Large intestine (tissue), 3 donors: ENCODE measurements around the gene TBC1D5. TPM values are rescaled to one million over a fixed set of nuclear protein-coding genes. Genes with fewer than 3 reads are reported as not detected.

Experiments
- DNase-seq, 2 donors: peaks; one replicate each; pipeline versions ENCODE4 v3.0.0 to v3.0.0-alpha.2; 2013
- H3K27ac ChIP-seq: one replicate; pipeline ENCODE4 v1.5.1; 2013; ENCODE audit warnings: low read length
- H3K27me3 ChIP-seq: 2 replicates; pipeline ENCODE4 v1.6.1; 2013; ENCODE audit warnings: low read length; ENCODE audit not compliant: control insufficient read depth, insufficient read depth
- H3K36me3 ChIP-seq: 2 replicates; pipeline ENCODE4 v1.6.1; 2013; ENCODE audit warnings: low read length; ENCODE audit not compliant: control insufficient read depth, insufficient read depth
- H3K4me1 ChIP-seq: one replicate; pipeline ENCODE4 v1.6.1; 2013; ENCODE audit warnings: low read length; ENCODE audit not compliant: control insufficient read depth, insufficient read depth
- H3K4me3 ChIP-seq: one replicate; pipeline ENCODE4 v1.5.1; 2013; ENCODE audit warnings: low read length
- H3K9me3 ChIP-seq: one replicate; pipeline ENCODE4 v1.6.1; 2013; ENCODE audit warnings: mild to moderate bottlenecking, low read depth, low read length, moderate library complexity; ENCODE audit not compliant: control insufficient read depth
- WGBS: methylation state at CpG from one replicate; pipeline ENCODE4 v1.1.5; 2013; ENCODE audit warnings: low lambda C conversion rate; ENCODE audit not compliant: insufficient coverage; 5-methylcytosine and 5-hydroxymethylcytosine counted together
- polyA plus RNA-seq: library from polyadenylated mRNA; unstranded; fragments of 120-200 nt; gene quantifications from one replicate; pipeline ENCODE4 v1.2.1, GENCODE V29; 2013

The TBC1D5 gene
- polyA plus RNA-seq, 1 donor, result 35.7 TPM

DNA sequence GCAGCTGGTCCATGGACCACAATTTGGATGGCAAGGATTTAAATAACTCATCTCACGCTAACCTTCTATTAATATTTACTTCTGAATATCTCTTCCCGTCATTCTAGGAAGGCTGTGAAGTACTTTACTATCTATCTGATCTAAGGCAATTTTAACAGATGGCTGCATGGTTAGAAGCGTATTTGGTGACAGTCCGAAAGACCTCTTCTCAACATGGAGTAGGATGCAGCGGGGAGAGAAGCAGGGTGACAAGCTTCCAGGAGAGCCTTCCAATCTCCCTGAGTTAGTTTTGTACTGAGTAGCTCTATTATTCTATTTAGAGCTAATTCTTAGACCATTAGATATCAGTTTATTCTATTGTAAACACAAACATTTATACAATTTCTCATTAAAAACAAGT lies 548.3 kb downstream of the TBC1D5 start:
- Histone ChIP-seq H3K27me3 (no peaks in the 10 kb centered on the region), H3K4me3 (no peak overlapping the region), H3K9me3 (no peaks in the 10 kb centered on the region), H3K4me1 (no peaks in the 10 kb centered on the region), H3K27ac (no peak overlapping the region), H3K36me3 (no peaks in the 10 kb centered on the region)
- DNase-seq, result no peak
- WGBS, result no CpG with 5 or more reads among the region's 5 CpGs

DNA sequence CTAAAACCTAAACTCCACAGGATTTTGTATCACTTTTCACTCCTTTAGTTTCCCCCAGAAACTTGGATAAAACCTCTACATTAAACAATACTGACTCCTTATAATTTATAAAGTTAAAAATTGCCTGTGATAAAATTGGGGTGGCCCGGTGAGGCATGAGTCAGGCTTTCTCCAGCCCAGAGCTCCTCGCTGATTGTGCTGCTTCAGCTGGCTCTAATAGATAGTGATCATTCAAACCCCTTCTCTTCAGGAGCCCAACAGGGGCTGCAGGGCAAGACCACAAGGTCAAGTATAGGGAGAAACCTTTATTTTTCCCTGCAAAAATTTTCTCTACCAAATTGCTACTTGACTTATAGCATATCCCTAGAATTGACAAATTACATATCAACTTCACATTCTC lies 549.4 kb downstream of the TBC1D5 start:
- H3K4me1 ChIP-seq, result no peaks in the 10 kb centered on the region
- no peaks in the 10 kb centered on the region for H3K36me3 ChIP-seq
- WGBS, result no CpG with 5 or more reads among the region's 2 CpGs
- DNase-seq, result no peak
- no peaks in the 10 kb centered on the region for H3K27me3 ChIP-seq
- no peak overlapping the region for H3K4me3 ChIP-seq
- no peaks in the 10 kb centered on the region for H3K9me3 ChIP-seq
- no peak overlapping the region for H3K27ac ChIP-seq

DNA sequence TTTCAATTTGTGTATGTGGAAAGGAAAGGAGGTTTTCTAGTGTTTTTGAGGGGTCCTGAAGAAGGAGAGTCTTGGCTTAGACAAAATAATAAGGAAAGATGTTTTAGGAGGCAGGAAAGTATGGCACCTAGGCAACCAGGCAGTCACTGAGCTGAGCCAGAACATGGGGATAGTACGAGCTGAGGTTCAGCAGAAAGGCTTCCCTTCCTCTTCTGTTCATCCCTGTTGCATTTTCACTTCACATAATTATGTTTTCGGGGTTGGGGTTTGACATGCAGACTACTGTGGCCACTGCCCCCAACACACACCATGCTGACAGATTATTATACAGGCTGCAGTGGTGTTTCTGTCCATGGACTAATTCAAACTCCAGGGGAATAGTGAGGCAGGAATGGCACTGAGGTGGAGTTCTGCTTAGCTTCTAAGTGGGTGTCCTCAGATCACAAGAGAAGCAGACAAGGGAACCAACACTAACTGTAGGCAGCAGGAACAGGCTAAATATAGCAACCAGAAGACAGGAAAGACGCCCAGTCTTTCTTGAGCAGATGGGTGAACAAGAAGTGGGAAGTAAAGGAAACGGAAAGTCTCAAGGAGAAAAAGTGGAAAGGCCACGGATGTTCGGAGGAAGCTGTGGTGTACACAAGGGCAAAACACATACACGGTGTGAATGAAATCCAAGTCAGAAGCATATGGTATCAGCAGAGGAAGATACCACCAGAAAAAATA lies 551.9 kb downstream of the TBC1D5 start:
- H3K9me3 ChIP-seq, result no peaks in the 10 kb centered on the region
- H3K4me3 ChIP-seq, result no peak overlapping the region
- H3K27me3 ChIP-seq, result no peaks in the 10 kb centered on the region
- H3K4me1 ChIP-seq, result no peaks in the 10 kb centered on the region
- WGBS, result 72% methylated on average over 4 of the region's 7 CpGs
- DNase-seq, result no peak
- no peak overlapping the region for H3K27ac ChIP-seq
- no peaks in the 10 kb centered on the region for H3K36me3 ChIP-seq

DNA sequence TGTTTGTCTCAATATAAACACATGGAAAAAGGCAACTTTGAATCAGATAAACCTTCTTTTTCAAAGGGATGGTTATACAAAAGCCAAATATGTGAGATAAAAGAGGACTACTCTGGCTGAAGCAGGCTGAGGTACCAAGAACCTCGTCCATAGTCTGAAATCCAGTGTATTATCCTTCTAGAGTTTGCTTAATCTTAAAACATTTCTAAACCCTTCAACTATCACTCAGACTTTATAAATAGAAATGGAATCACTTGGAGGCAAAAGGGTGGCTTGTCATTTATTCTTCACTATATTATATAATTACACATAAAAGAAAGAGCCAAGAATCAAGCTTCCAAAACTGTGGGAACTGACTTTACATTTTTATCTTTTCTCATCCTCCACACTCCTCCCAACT lies 554.1 kb downstream of the TBC1D5 start:
- H3K4me1 ChIP-seq, result no peaks in the 10 kb centered on the region
- no peak overlapping the region for H3K4me3 ChIP-seq
- H3K9me3 ChIP-seq, result no peaks in the 10 kb centered on the region
- H3K27ac ChIP-seq, result no peak overlapping the region
- DNase-seq, result no peak
- H3K27me3 ChIP-seq, result no peaks in the 10 kb centered on the region
- peaks cover 8% of the 10 kb centered on the region for H3K36me3 ChIP-seq
- no CpG with 5 or more reads among the region's 1 CpG for WGBS

DNA sequence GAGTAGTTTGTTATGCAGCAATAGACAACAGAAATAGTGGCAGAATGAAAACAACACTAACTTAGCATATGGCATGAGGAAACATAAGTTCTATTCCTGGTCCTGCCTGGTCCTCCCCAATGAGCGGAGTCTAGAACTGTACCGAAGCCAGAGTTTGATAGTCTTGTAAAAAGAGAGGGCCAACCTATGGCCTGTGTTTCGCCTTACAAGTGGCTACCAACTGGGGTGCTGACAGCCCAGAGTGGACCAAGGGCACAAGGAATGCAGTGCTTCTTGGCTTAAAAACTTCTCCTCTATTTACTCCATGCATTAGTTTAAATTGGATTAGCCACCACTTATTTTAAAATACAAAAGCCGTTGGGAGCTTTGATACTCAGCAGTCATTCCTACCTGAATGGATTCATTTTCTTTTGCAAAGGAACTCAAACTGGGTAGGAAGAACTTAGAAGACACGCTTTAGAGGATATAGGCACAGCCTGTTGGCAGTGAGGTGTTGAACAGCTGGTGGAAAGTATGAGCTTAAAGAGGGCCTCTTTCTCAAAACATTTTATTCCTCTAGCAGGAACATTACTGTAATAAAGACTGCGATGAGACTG lies 554.7 kb downstream of the TBC1D5 start:
- no peak overlapping the region for H3K4me3 ChIP-seq
- no peak overlapping the region for H3K27ac ChIP-seq
- peaks cover 12% of the 10 kb centered on the region for H3K36me3 ChIP-seq
- DNase-seq, result no peak
- no peaks in the 10 kb centered on the region for H3K4me1 ChIP-seq
- no peaks in the 10 kb centered on the region for H3K9me3 ChIP-seq
- 100% methylated on average over 1 of the region's 6 CpGs for WGBS
- no peaks in the 10 kb centered on the region for H3K27me3 ChIP-seq

DNA sequence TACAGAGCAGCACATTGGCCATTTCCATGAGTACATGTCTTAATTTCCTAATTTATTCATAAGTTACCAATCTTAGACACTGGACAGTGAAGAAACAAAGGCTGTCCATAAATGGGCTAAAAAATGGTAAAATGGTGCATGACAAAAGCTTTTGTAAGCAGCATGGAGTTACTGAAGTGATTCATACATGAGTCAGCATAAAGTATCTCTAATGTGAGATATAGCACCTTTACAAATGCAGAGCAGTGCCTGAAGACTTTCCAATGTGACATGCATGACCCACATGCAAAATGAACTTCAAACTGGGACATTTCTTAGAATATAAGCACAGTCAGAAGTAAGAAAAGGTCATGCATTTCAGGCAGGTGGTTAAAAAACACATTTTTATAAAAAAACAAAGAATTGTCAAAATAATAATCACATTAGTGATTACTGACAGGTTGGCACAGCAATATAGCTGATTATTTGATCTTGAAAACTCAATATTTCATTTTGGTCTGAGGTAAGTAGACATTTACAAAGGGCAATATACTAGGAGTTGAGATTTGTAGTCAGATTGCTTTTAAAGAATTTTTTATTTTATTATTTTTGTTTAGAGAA lies 558.4 kb downstream of the TBC1D5 start:
- Histone ChIP-seq H3K4me3 (no peak overlapping the region), H3K27me3 (no peaks in the 10 kb centered on the region), H3K4me1 (no peaks in the 10 kb centered on the region), H3K36me3 (peaks cover 15% of the 10 kb centered on the region), H3K27ac (no peak overlapping the region), H3K9me3 (no peaks in the 10 kb centered on the region)
- DNase-seq, result no peak

DNA sequence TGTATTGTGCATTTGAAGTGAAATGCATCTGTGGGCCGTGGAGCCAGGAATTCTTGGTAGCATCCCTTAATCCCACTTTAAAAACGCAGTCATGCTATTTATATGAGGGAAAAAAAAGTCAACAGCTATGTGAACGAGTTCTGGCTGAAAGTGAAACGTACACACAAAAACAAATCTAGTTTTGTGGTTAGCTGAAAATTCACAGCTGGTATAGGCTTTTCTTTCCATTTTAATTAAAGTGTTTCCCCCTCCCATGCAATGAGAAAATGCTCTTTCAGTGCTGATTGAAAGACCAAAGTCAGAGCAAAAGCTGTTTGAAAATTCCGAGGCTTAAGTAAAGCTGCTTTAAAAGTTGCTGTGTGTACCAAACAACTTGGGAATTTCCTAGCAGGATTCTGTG lies 560.3 kb downstream of the TBC1D5 start:
- DNase-seq, result peak in 1 of 2 donors; percentile 5
- no peak overlapping the region for H3K4me3 ChIP-seq
- no peak overlapping the region for H3K27ac ChIP-seq
- peaks cover 17% of the 10 kb centered on the region for H3K36me3 ChIP-seq
- no peaks in the 10 kb centered on the region for H3K27me3 ChIP-seq
- no peaks in the 10 kb centered on the region for H3K9me3 ChIP-seq
- no peaks in the 10 kb centered on the region for H3K4me1 ChIP-seq
- WGBS, result no CpG with 5 or more reads among the region's 5 CpGs

DNA sequence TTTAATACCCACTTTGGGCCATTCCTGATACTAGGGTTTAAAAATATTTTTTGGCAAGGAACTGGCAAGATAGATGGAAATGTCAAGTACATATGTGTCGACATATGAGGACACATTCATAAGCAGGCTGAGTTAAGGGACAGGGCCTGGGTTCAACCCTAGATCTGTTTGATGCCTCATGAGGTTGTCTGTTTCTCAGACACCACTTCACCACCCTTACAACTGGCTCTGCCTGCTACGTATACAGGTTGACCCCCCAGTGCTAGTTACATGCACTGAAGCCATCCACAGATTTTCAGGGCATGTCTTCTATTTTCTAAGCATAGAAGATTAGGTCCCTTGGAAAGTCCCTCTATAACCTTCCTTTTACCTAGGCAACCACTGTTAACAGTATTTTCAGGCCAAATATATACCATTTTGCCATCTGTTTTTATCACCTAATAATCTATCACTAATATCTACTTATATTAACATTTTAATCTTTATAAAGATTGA lies 561.0 kb downstream of the TBC1D5 start:
- no peaks in the 10 kb centered on the region for H3K4me1 ChIP-seq
- H3K27ac ChIP-seq, result no peak overlapping the region
- no peak for DNase-seq
- H3K36me3 ChIP-seq, result peaks cover 17% of the 10 kb centered on the region
- WGBS, result no CpG with 5 or more reads among the region's 2 CpGs
- H3K9me3 ChIP-seq, result no peaks in the 10 kb centered on the region
- H3K4me3 ChIP-seq, result no peak overlapping the region
- H3K27me3 ChIP-seq, result no peaks in the 10 kb centered on the region

DNA sequence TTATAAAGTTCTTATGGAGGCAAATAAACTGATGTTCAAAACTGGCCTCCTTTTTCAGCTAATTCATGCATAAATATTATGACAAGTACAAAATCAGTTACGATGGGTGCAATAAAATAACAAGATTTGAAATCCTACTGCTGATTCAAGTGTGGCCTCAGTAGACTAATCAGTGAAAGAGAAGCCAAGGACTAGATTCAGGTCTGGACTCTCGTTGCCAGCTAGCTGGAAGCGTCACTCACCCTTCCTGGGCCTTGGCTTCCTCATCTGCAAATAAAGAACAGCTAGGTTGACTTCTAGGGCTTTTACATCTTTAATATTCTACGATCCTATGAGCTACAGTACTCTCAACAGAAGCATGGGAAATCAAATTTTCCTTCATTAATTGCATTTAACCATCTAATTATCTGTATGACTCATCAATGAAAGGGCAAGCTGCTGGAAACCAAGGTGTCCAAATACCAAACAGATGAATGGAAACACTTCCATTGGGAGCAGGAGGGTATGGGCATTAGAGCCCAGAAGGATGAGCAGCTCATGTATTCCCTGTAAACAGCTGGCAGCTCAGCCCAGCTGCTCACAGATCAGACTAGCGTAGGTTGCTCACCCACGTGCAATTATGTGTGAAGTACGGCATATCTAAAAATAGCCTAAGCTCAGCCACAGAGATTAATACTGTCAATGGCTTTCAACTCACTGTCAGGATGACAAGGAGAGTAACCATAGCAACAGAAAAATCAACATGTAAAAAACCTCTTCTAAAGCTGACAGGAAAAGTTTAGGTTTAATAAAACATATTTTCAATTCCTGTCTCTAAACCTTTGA lies 562.8 kb downstream of the TBC1D5 start:
- H3K36me3 ChIP-seq, result peaks cover 15% of the 10 kb centered on the region
- no peaks in the 10 kb centered on the region for H3K4me1 ChIP-seq
- no peak overlapping the region for H3K27ac ChIP-seq
- H3K27me3 ChIP-seq, result no peaks in the 10 kb centered on the region
- no peak overlapping the region for H3K4me3 ChIP-seq
- no peaks in the 10 kb centered on the region for H3K9me3 ChIP-seq
- 83% methylated on average over 1 of the region's 7 CpGs for WGBS
- no peak for DNase-seq

DNA sequence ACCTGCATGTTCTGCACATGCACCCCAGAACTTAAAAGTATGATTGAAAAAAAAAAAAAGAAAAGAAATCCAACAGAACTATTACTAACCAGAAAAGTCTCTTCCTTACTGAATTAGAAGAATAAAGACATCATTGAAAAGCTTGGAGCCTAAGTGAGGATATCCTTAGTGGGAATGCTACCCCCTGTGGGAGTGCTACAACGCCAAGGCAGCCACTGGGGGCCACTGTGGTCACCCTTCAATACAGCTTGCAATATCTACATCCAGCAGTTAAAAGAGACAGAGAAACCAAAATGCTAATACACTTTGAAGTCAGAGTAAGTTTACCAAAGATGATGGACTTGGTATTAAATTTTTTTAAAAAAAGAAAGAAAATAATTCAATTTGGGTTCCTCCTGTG lies 565.7 kb downstream of the TBC1D5 start:
- Histone ChIP-seq H3K4me1 (no peaks in the 10 kb centered on the region), H3K36me3 (peaks cover 6% of the 10 kb centered on the region), H3K27ac (no peak overlapping the region), H3K9me3 (no peaks in the 10 kb centered on the region), H3K4me3 (no peak overlapping the region), H3K27me3 (no peaks in the 10 kb centered on the region)
- DNase-seq, result no peak
- WGBS, result no CpG with 5 or more reads among the region's 1 CpG
